Fibroblast of lung (primary cell): Measurements from ENCODE around the gene FMN1. TPM values are rescaled to one million over a fixed set of nuclear protein-coding genes. Genes with fewer than 3 reads are reported as not detected.

Source experiments
- DNase-seq, 2 donors: peaks; one replicate each; pipeline versions ENCODE4 v3.0.0 to v3.0.0-alpha.2; 2010; ENCODE audit warnings: low read depth in 2 of 2
- H2AFZ ChIP-seq: 2 replicates; pipeline ENCODE4 v1.5.1; 2012; ENCODE audit warnings: low read length, control low read depth, inconsistent platforms
- H3K27ac ChIP-seq: 2 replicates; pipeline ENCODE4 v1.5.1; 2011; ENCODE audit warnings: low read length, control low read depth; ENCODE audit not compliant: insufficient read depth
- H3K27me3 ChIP-seq: 2 replicates; pipeline ENCODE4 v1.5.1; 2011; ENCODE audit warnings: mild to moderate bottlenecking, low read length; ENCODE audit not compliant: control insufficient read depth, insufficient read depth
- H3K36me3 ChIP-seq: 2 replicates; pipeline ENCODE4 v1.5.1; 2011; ENCODE audit warnings: low read length; ENCODE audit not compliant: control insufficient read depth, insufficient read depth
- H3K4me1 ChIP-seq: 2 replicates; pipeline ENCODE4 v1.5.1; 2011; ENCODE audit warnings: low read length; ENCODE audit not compliant: control insufficient read depth, insufficient read depth; ENCODE audit errors: extremely low read depth
- H3K4me2 ChIP-seq: 2 replicates; pipeline ENCODE4 v1.5.1; 2011; ENCODE audit warnings: low read length, control low read depth; ENCODE audit not compliant: insufficient read depth; ENCODE audit errors: extremely low read depth
- H3K4me3 ChIP-seq, 4 experiments: fragments of 200-600 bp in 1 of 4; sonication (generic) in 1 of 4; replicated peaks in 1 of 4; 2 replicates each; pipeline ENCODE4 v1.5.1; 2011 to 2016; ENCODE audit warnings: low read length in 4 of 4, low read depth in 3 of 4, mild to moderate bottlenecking in 3 of 4, control low read depth in 2 of 4, inconsistent platforms in 1 of 4, mixed read lengths in 1 of 4; ENCODE audit not compliant: insufficient read depth in 1 of 4; ENCODE audit errors: control extremely low read depth in 1 of 4
- H3K79me2 ChIP-seq: 2 replicates; pipeline ENCODE4 v1.5.1; 2012; ENCODE audit warnings: mild to moderate bottlenecking, low read length, inconsistent platforms; ENCODE audit not compliant: control insufficient read depth, insufficient read depth
- H3K9ac ChIP-seq: 2 replicates; pipeline ENCODE4 v1.5.1; 2011; ENCODE audit warnings: mild to moderate bottlenecking, low read length, control low read depth; ENCODE audit not compliant: insufficient read depth
- H3K9me3 ChIP-seq: 2 replicates; pipeline ENCODE4 v1.5.1; 2012; ENCODE audit warnings: low read depth, low read length; ENCODE audit not compliant: control insufficient read depth, insufficient read depth
- H4K20me1 ChIP-seq: 2 replicates; pipeline ENCODE4 v1.5.1; 2011; ENCODE audit warnings: low read length; ENCODE audit not compliant: control insufficient read depth, insufficient read depth; ENCODE audit errors: extremely low read depth
- CTCF ChIP-seq, 2 donors: IDR thresholded peaks in 1 of 2; conservative IDR thresholded peaks in 1 of 2; 1 replicate in 1 of 2; 2 replicates in 1 of 2; pipeline ENCODE4 v1.5.1; 2011 to 2012; ENCODE audit warnings: low read length in 2 of 2, control low read depth in 1 of 2, inconsistent platforms in 1 of 2, low read depth in 1 of 2, mild to moderate bottlenecking in 1 of 2
- EZH2 ChIP-seq: IDR thresholded peaks from 2 replicates; pipeline ENCODE4 v1.5.1; 2012; ENCODE audit warnings: low read length, control low read depth, mild to moderate bottlenecking; ENCODE audit errors: missing control alignments
- polyA plus RNA-seq, 2 donors: library from polyadenylated mRNA; depleted of rRNA in 1 of 2; stranded (reverse) in 1 of 2; unstranded in 1 of 2; fragments of >200 nt; gene quantifications; 2 replicates each; pipeline ENCODE4 v1.2.1, GENCODE V29; 2011 to 2012; ENCODE audit warnings: missing spikeins in 1 of 2
- total RNA-seq: library from RNA; depleted of rRNA; stranded (reverse); fragments of >200 nt; gene quantifications from 2 replicates; pipeline ENCODE4 v1.2.1, GENCODE V29; 2014

The FMN1 gene
- total and polyA plus RNA-seq, 2 donors (not counting 1 experiment from before 2014, with no cell fraction given), result 7.5 to 43.8 TPM

GRCh38 chr15:32799936-32800535 lies 394.5 kb downstream of the FMN1 start:
- no peak overlapping the region for H3K9ac ChIP-seq
- H3K9me3 ChIP-seq, result no peaks in the 10 kb centered on the region
- H2AFZ ChIP-seq, result no peak overlapping the region
- no peaks in the 10 kb centered on the region for H3K79me2 ChIP-seq
- peaks cover 4% of the 10 kb centered on the region for H3K36me3 ChIP-seq
- TF ChIP-seq CTCF (conservative IDR thresholded peaks at IDR 0.05 in 1 of 2, IDR thresholded peaks at IDR 0.05 in 1 of 2; ENCODE audit: low read depth in 1 of 2, low read length in 2 of 2) (no peak), EZH2 (no peak)
- no peak for DNase-seq
- no peak overlapping the region for H3K4me3 ChIP-seq
- peaks cover 5% of the 10 kb centered on the region for H3K4me1 ChIP-seq
- no peaks in the 10 kb centered on the region for H3K27me3 ChIP-seq
- no peaks in the 10 kb centered on the region for H4K20me1 ChIP-seq
- no peak overlapping the region for H3K27ac ChIP-seq
- no peak overlapping the region for H3K4me2 ChIP-seq

- H3K9me3 ChIP-seq, result no peaks in the 10 kb centered on the region
- no peak for DNase-seq
- H4K20me1 ChIP-seq, result no peaks in the 10 kb centered on the region
- no peak overlapping the region for H3K27ac ChIP-seq
- H3K4me3 ChIP-seq, result no peak overlapping the region
- H3K9ac ChIP-seq, result no peak overlapping the region
- H3K79me2 ChIP-seq, result no peaks in the 10 kb centered on the region
- no peak overlapping the region for H3K4me2 ChIP-seq
- no peaks in the 10 kb centered on the region for H3K27me3 ChIP-seq
- TF ChIP-seq CTCF (conservative IDR thresholded peaks at IDR 0.05 in 1 of 2, IDR thresholded peaks at IDR 0.05 in 1 of 2; ENCODE audit: low read depth in 1 of 2, low read length in 2 of 2), result no peak
- TF ChIP-seq EZH2, result no peak
- no peak overlapping the region for H2AFZ ChIP-seq
- H3K4me1 ChIP-seq, result no peaks in the 10 kb centered on the region
- peaks cover 4% of the 10 kb centered on the region for H3K36me3 ChIP-seq
Observed at GRCh38 chr15:32796856-32797255, 397.7 kb downstream of the FMN1 start.

DNA sequence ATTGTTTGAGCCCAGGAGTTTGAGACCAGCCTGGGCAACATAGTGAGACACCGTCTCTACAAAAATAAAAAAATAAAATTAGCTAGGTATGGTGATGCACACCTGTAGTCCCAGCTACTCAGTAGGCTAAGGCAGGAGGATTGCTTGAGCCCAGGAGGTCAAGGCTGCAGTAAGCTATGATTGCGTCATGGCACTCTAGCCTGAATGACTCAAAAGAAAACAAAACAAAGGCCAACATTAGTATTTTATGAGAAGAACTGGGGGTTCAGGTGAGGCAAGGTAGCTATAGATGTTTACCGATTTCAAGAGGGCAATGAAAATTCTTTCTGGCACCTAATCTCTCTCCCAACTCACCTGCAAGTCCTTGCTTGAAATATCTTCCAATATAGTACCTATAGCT lies 399.5 kb downstream of the FMN1 start:
- Histone ChIP-seq H3K4me1 (peaks cover 8% of the 10 kb centered on the region), H3K79me2 (no peaks in the 10 kb centered on the region), H3K27me3 (no peaks in the 10 kb centered on the region), H3K9me3 (no peaks in the 10 kb centered on the region), H3K4me3 (no peak overlapping the region), H3K4me2 (no peak overlapping the region), H3K36me3 (peaks cover 4% of the 10 kb centered on the region), H4K20me1 (no peaks in the 10 kb centered on the region), H3K27ac (no peak overlapping the region), H2AFZ (no peak overlapping the region), H3K9ac (no peak overlapping the region)
- no peak for DNase-seq
- TF ChIP-seq CTCF (conservative IDR thresholded peaks at IDR 0.05 in 1 of 2, IDR thresholded peaks at IDR 0.05 in 1 of 2; ENCODE audit: low read depth in 1 of 2, low read length in 2 of 2), result no peak
- no peak for TF ChIP-seq EZH2
